ENCODE measurements around the gene C11orf65. TPM values are rescaled to one million over a fixed set of nuclear protein-coding genes. Genes with fewer than 3 reads are reported as not detected.

Gene C11orf65
- total RNA-seq, 1 donor from 2014 or later: 0.70 TPM

GRCh38 chr11:108486828-108487227 is 19.5 kb upstream of the C11orf65 start:
- Mint-ChIP-seq H3K36me3 (peaks cover 41% of the 10 kb centered on the region), H3K27me3 (no peaks in the 10 kb centered on the region), H3K4me1 (ENCODE audit: unreplicated experiment) (peaks cover 2% of the 10 kb centered on the region), H3K9me3 (no peaks in the 10 kb centered on the region), H3K27ac (no peak overlapping the region), H3K4me3 (no peak overlapping the region)
- TF ChIP-seq CTCF (conservative IDR thresholded peaks at IDR 0.05): no peak
- DNase-seq (ENCODE audit: extremely low spot score, unreplicated experiment): no peak

GRCh38 chr11:108486331-108486730 is 19.0 kb upstream of the C11orf65 start:
- no peak overlapping the region for H3K27ac Mint-ChIP-seq
- TF ChIP-seq CTCF (conservative IDR thresholded peaks at IDR 0.05): no peak
- no peaks in the 10 kb centered on the region for H3K27me3 Mint-ChIP-seq
- H3K36me3 Mint-ChIP-seq: peaks cover 43% of the 10 kb centered on the region
- no peak for DNase-seq (ENCODE audit: extremely low spot score, unreplicated experiment)
- H3K4me3 Mint-ChIP-seq: no peak overlapping the region
- no peaks in the 10 kb centered on the region for H3K9me3 Mint-ChIP-seq
- no peaks in the 10 kb centered on the region for H3K4me1 Mint-ChIP-seq (ENCODE audit: unreplicated experiment)

GRCh38 chr11:108483163-108483562 is 15.8 kb upstream of the C11orf65 start:
- DNase-seq (ENCODE audit: extremely low spot score, unreplicated experiment): no peak
- Mint-ChIP-seq H3K9me3 (no peaks in the 10 kb centered on the region), H3K27ac (no peak overlapping the region), H3K4me1 (ENCODE audit: unreplicated experiment) (no peaks in the 10 kb centered on the region), H3K4me3 (no peak overlapping the region), H3K36me3 (peaks cover 46% of the 10 kb centered on the region), H3K27me3 (no peaks in the 10 kb centered on the region)
- no peak for TF ChIP-seq CTCF (conservative IDR thresholded peaks at IDR 0.05)

GRCh38 chr11:108474664-108475463 is 7.5 kb upstream of the C11orf65 start:
- peaks cover 7% of the 10 kb centered on the region for H3K36me3 Mint-ChIP-seq
- DNase-seq (ENCODE audit: extremely low spot score, unreplicated experiment): no peak
- H3K4me3 Mint-ChIP-seq: no peak overlapping the region
- no peaks in the 10 kb centered on the region for H3K9me3 Mint-ChIP-seq
- no peak for TF ChIP-seq CTCF (conservative IDR thresholded peaks at IDR 0.05)
- H3K4me1 Mint-ChIP-seq (ENCODE audit: unreplicated experiment): no peaks in the 10 kb centered on the region
- no peak overlapping the region for H3K27ac Mint-ChIP-seq
- no peaks in the 10 kb centered on the region for H3K27me3 Mint-ChIP-seq

GRCh38 chr11:108472681-108473080 is 5.4 kb upstream of the C11orf65 start:
- TF ChIP-seq CTCF (conservative IDR thresholded peaks at IDR 0.05): no peak
- H3K4me1 Mint-ChIP-seq (ENCODE audit: unreplicated experiment): no peaks in the 10 kb centered on the region

More at GRCh38 chr11:108472681-108473080, 5.4 kb upstream of the C11orf65 start:
- Mint-ChIP-seq H3K27me3 (no peaks in the 10 kb centered on the region), H3K9me3 (no peaks in the 10 kb centered on the region), H3K36me3 (peaks cover 3% of the 10 kb centered on the region), H3K27ac (no peak overlapping the region), H3K4me3 (no peak overlapping the region)
- DNase-seq (ENCODE audit: extremely low spot score, unreplicated experiment): no peak
